ENCODE results near the gene REV1. TPM values are rescaled to one million over a fixed set of nuclear protein-coding genes. Genes with fewer than 3 reads are reported as not detected.

The REV1 gene
- total RNA-seq, 6 experiments from 2014 or later = 12.6 to 21.6 (median 13.6) TPM

DNA sequence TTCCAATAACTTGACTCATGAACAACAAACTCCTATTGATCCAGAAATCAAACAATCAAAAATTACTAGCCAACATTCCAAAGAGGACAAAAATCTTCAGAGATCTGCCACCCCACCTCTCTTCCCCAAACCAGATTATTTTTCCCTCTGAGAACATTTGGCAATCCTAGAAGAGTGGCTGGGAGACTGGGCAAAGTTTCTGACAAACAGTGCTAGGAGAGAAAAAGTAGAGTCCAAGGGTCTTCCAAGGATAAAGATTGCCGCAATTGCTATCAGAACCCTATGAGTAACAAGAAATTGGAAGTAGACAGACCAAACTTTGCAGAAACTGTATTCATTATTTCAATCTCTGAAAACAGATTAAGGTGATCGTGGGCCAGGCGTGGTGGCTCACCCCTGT, 22.4 kb downstream of the REV1 start:
- TF ChIP-seq POLR2A (IDR thresholded peaks at IDR 0.05) = no peak
- TF ChIP-seq, protein P1, sequence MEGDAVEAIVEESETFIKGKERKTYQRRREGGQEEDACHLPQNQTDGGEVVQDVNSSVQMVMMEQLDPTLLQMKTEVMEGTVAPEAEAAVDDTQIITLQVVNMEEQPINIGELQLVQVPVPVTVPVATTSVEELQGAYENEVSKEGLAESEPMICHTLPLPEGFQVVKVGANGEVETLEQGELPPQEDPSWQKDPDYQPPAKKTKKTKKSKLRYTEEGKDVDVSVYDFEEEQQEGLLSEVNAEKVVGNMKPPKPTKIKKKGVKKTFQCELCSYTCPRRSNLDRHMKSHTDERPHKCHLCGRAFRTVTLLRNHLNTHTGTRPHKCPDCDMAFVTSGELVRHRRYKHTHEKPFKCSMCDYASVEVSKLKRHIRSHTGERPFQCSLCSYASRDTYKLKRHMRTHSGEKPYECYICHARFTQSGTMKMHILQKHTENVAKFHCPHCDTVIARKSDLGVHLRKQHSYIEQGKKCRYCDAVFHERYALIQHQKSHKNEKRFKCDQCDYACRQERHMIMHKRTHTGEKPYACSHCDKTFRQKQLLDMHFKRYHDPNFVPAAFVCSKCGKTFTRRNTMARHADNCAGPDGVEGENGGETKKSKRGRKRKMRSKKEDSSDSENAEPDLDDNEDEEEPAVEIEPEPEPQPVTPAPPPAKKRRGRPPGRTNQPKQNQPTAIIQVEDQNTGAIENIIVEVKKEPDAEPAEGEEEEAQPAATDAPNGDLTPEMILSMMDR (IDR thresholded peaks at IDR 0.05) = no peak
- no peaks in the 10 kb centered on the region for H3K9me3 ChIP-seq
- H3K27ac ChIP-seq = peak overlapping the region in 1 of 3 donors; percentile 24
- H3K36me3 ChIP-seq = no peaks in the 10 kb centered on the region
- 87% methylated on average over 3 of the region's 3 CpGs for WGBS (ENCODE audit: insufficient coverage, low coverage, low lambda C conversion rate, missing lambda C conversion rate)
- H3K27me3 ChIP-seq = no peaks in the 10 kb centered on the region
- no peak overlapping the region for H3K4me3 ChIP-seq
- peaks cover 0 to 19% (median 2%) of the 10 kb centered on the region in 4 donors for H3K4me1 ChIP-seq
- intact Hi-C loops (cut with DNase I) = no loop called here
- ATAC-seq = peak in 3 of 4 donors; percentile 50 to 58 (median 50)
- no peak for DNase-seq

DNA sequence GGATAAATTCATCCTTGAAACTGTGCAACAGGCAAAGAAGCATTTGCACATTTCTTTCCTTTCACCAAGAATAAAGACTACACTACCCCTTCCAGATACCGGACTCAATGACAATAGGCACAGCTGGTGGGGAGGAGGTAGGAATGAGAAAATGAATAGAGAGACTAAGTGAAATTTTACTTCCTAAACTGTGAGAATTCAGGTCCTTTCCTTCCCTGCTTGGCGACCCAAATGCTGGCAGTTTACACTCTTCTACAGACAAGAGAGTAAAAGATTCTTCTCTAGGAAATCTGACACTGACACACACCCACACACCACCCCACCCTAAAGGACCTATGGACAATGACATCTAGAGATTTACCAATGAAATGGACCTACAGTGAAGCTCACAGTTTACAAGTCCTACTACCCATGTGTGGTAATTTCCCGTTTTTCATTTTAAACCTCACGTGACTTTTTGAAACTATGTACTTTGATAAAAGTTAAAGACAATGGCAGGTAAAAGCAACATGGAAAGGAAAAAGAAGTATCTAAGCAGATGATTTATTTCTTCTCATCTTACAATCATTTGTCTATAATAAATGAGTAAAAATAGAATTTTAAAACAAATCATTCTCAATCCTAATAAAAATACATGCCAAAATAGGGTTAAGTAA, 27.9 kb downstream of the REV1 start:
- H3K4me3 ChIP-seq = no peak overlapping the region
- peaks cover 0 to 18% (median 8%) of the 10 kb centered on the region in 4 donors for H3K36me3 ChIP-seq
- WGBS (ENCODE audit: insufficient coverage, low coverage, low lambda C conversion rate, missing lambda C conversion rate) = 90% methylated on average over 3 of the region's 4 CpGs
- peaks cover 0 to 5% (median 0%) of the 10 kb centered on the region in 4 donors for H3K4me1 ChIP-seq
- TF ChIP-seq, protein P1 (IDR thresholded peaks at IDR 0.05) = no peak
- no peak for TF ChIP-seq POLR2A (IDR thresholded peaks at IDR 0.05)
- H3K27me3 ChIP-seq = no peaks in the 10 kb centered on the region
- intact Hi-C loops (cut with DNase I) = no loop called here
- no peak for ATAC-seq
- H3K27ac ChIP-seq = no peak overlapping the region
- H3K9me3 ChIP-seq = no peaks in the 10 kb centered on the region
- DNase-seq = no peak

DNA sequence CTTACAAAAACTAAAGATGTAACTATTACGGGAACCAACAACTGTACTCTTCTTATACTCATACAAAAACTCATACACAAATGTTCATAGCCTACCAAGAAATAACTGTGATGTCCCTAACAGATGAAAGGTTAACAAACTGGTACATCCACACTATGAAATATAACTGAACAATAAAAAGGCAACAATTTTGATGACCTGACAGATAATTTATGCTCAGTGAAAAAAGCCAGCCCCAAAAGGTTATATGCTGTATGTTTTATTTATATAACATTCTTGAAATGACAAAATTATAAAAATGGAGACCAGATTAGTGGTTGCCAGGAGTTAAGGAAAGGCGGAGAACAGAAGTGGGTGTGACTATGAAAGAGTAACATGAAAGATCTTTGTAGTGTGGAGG, 31.3 kb downstream of the REV1 start:
- ATAC-seq = no peak
- 88% methylated on average over 2 of the region's 2 CpGs for WGBS (ENCODE audit: insufficient coverage, low coverage, low lambda C conversion rate, missing lambda C conversion rate)
- TF ChIP-seq POLR2A (IDR thresholded peaks at IDR 0.05) = no peak
- TF ChIP-seq, protein P1 (IDR thresholded peaks at IDR 0.05) = no peak
- no peaks in the 10 kb centered on the region for H3K27me3 ChIP-seq
- no peak overlapping the region for H3K27ac ChIP-seq
- peaks cover 0 to 22% (median 8%) of the 10 kb centered on the region in 4 donors for H3K36me3 ChIP-seq
- H3K9me3 ChIP-seq = no peaks in the 10 kb centered on the region
- H3K4me3 ChIP-seq = no peak overlapping the region
- DNase-seq = no peak
- no peaks in the 10 kb centered on the region for H3K4me1 ChIP-seq
- intact Hi-C loops (cut with DNase I) = no loop called here

DNA sequence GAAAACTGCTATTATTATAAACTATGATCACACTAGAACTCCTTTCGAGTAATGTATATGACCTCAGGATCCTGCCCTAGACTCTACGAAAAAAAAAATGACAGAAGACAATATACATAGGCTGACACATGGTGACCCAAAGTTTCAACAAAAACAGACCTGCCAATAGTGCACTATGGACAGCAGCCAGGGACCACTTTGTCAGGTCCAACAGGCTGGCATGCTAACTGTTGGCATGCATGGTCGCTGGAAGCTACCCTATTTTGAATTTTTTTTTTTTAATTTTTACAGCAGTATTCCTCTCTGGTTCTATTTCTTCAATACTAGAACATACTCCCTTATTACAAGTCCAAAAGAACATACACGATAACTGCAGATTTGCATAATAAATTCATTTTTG, 38.1 kb downstream of the REV1 start:
- TF ChIP-seq, protein P1 (IDR thresholded peaks at IDR 0.05) = no peak
- no peak for TF ChIP-seq POLR2A (IDR thresholded peaks at IDR 0.05)

More for the DNA sequence above, 38.1 kb downstream of the REV1 start:
- ATAC-seq (no peak), DNase-seq (no peak)
- WGBS (ENCODE audit: insufficient coverage, low coverage, low lambda C conversion rate, missing lambda C conversion rate) = 89% methylated on average over 4 of the region's 4 CpGs
- Histone ChIP-seq H3K27ac (no peak overlapping the region), H3K36me3 (peaks cover 0 to 13% (median 4%) of the 10 kb centered on the region in 4 donors), H3K9me3 (no peaks in the 10 kb centered on the region), H3K4me1 (no peaks in the 10 kb centered on the region), H3K27me3 (no peaks in the 10 kb centered on the region), H3K4me3 (no peak overlapping the region)
- intact Hi-C loops (cut with DNase I) = no loop called here
